Measurements from ENCODE around the gene PSMD6.

DNA sequence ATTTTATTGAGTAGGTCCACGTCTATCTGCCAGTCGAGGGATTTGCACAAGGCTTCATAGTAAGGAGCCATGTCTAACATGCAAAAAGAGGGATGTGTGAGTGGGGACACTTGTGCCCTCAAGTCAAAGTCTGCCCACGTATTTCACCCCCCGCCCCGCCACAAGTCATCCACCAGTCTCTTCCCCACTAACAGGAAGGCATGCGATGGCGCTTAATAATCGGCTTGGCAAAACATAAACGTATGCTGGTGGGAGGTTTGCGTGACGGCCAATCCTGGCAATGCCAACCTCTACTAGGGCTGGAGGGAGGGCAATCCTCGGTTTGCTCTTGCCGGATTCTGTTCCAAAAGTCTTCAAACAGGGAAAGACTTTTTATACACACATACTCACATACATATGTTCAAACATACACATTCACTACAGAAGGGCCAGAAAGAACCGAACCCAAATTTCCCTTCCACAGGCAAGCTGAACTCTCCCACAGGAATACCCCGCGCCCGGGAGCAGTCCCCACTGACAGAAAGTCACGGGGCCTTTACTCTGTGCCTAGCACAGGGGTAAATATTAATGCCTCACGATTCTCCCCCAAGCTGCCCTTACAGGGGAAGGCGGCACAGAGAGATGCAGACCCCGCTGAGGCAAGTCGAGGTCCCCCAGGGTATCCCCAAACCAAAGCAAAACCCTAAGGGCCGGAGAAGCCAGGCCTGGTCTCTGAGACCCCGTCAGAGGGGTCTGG, 675 bp downstream of the PSMD6 start:
- TF ChIP-seq, protein P1, sequence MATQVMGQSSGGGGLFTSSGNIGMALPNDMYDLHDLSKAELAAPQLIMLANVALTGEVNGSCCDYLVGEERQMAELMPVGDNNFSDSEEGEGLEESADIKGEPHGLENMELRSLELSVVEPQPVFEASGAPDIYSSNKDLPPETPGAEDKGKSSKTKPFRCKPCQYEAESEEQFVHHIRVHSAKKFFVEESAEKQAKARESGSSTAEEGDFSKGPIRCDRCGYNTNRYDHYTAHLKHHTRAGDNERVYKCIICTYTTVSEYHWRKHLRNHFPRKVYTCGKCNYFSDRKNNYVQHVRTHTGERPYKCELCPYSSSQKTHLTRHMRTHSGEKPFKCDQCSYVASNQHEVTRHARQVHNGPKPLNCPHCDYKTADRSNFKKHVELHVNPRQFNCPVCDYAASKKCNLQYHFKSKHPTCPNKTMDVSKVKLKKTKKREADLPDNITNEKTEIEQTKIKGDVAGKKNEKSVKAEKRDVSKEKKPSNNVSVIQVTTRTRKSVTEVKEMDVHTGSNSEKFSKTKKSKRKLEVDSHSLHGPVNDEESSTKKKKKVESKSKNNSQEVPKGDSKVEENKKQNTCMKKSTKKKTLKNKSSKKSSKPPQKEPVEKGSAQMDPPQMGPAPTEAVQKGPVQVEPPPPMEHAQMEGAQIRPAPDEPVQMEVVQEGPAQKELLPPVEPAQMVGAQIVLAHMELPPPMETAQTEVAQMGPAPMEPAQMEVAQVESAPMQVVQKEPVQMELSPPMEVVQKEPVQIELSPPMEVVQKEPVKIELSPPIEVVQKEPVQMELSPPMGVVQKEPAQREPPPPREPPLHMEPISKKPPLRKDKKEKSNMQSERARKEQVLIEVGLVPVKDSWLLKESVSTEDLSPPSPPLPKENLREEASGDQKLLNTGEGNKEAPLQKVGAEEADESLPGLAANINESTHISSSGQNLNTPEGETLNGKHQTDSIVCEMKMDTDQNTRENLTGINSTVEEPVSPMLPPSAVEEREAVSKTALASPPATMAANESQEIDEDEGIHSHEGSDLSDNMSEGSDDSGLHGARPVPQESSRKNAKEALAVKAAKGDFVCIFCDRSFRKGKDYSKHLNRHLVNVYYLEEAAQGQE (IDR thresholded peaks at IDR 0.05; ENCODE audit: insufficient read depth in 1 of 2, low read depth in 2 of 2, low read length in 2 of 2), result no peak
- TF ChIP-seq POLR2AphosphoS5 (IDR thresholded peaks at IDR 0.05; ENCODE audit: low read depth, low read length) (no peak), FOXP2 (optimal IDR thresholded peaks at IDR 0.05; ENCODE audit: borderline replicate concordance, extremely low read depth, extremely low read length, insufficient read depth) (no peak), SIN3A (IDR thresholded peaks at IDR 0.05; ENCODE audit: borderline replicate concordance, insufficient read depth, low read length) (no peak), TAF1 (IDR thresholded peaks at IDR 0.05; ENCODE audit: borderline replicate concordance, insufficient read depth, low read length) (no peak)

All from PFSK-1 (cell line).